ENCODE data around the gene EPB41L3.

The EPB41L3 gene

DNA sequence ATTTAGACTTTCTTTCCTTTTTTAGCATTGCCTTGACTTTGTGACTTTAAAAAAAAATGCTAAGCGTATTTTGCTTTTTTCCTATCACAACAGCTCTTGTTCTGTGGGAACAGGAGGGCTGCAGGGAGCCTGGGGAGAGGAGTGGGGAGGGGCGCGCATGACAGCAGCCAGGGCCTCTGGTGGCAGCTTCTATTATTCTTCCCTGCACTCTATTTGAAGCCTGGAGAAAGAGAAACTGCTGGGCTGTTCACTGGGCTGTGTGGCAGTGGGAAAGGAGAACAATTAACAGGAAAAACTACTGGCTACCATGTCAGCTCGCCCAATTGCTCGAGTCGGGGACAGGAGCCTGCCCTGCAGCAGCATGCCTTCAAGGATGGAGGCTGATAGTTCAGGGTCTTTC lies 129.3 kb downstream of the EPB41L3 start:
- DNase-seq, result peak in 7 of 14 donors; percentile 27 to 59 (median 40)

DNA sequence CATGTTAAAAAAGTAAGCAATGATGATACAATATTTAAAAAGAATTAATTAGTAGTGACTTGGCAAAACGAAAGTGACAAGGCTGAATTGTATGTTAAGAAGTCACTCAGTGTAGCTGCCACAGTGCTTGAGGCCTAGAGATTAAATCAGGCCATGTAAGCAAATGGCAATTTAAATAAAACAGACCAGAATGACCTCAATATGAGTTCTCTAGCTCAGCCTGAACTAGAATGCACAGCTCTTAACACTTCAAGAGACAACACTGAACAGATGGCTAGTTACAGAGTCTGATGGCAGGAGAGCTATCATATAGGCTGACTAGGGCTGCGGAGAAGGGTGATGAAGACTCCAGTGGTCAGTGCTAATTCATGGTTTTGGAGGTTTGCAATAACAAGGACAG lies 130.3 kb downstream of the EPB41L3 start:
- DNase-seq, result peak in 2 of 14 donors; percentile 11 to 69

DNA sequence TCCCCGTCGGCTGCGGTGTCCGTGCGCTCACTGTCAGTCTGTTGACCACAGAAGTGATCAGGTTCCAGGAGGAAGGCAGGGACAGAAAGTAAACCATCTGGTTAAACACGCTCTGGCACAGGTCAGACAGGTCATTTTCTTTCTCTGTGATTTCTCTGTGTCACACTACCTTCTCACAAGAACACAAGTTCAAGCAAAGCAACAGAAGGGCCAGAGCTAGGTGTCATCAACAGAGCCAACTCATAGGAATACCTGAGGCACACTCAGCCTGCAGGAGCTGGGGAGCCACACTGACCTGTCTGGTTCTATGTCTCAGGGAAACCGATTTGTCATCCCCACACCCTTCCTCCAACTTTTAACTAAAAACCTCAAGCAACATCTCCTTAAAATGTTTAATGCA lies 133.2 kb downstream of the EPB41L3 start:
- DNase-seq, result no peak

DNA sequence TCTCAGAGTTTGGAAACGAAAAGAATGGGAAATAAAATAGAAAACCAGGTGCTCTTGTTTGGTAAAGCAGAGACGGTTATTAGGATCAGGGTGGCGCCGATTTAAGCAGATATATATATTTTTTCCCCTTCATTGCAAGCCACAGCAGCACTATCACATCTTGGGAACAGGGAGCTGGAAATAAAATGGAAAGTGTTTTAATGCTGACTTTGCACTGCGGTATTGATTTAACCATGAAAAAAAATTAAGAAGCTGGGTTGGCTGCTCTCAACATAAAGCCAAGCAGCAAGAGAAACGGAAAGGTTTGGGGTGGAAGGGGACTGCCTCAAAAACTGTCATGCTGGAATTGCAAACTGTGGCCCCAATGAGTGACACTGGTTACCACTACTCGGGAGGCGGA lies 145.5 kb downstream of the EPB41L3 start:
- DNase-seq, result no peak

DNA sequence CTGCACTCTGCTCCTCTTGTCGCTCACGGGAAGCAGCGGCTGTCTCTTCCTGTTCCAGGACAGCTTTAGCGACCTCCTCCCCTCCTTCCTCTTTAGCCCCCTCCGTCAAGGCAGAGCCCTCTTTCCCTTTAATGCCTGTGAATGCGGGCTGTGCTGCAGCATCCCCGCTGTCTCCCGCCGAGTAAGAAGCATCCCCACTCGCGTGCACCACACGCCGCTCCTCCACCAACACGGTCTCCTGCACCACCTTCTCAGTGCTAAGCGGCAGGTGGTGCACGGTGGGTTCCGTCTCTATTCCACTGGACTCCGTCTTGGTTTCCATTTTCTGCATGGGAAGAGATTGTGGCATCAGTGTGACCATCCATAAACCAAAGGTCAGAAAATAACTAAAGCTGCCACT lies 146.7 kb downstream of the EPB41L3 start:
- DNase-seq, result no peak

DNA sequence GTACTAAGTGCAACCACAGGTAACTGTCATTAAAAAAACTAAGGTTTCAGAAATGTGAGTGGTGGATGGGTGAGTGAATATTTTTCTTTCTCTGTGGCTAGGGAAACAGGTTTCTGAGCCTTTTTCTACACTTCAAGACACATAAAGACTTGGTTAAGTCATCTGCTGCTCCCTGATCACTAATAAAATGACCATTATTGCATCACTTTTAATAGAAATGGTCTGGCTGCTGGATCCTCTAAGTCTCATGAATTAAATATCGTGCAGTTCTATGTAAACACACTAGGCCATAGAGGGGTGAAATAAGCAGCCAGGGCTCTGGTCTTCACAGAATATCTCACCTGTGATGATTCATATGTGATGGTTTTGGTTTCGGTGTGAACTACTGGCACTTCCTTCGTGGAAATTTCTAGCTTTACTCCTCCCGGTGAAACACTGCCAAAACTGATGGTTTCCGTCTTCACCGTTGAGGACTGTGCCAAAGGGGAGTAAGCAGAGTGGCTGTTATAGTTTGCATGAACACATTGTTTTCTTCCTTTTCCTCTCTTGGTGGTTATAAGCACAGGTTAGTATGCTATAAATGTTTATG lies 147.8 kb downstream of the EPB41L3 start:
- DNase-seq, result no peak

DNA sequence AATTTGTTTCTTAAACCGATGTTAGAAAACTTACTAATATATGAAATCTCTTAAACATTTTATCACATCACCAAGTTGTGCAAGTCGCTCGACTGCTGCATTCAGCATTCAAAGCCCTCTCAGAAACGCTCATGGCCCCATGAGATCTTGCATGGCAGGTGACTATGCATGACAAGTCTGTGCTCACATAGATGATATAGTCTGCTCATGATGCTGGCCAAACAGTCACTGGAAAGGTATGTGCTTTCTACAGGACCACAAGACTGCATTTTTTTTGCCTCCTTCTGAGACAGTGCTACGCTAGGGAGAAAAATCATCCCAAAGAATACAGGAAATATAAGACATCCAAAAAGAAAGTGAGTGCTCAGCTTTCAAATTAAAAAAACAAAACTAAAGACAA lies 150.0 kb downstream of the EPB41L3 start:
- no peak for DNase-seq

DNA sequence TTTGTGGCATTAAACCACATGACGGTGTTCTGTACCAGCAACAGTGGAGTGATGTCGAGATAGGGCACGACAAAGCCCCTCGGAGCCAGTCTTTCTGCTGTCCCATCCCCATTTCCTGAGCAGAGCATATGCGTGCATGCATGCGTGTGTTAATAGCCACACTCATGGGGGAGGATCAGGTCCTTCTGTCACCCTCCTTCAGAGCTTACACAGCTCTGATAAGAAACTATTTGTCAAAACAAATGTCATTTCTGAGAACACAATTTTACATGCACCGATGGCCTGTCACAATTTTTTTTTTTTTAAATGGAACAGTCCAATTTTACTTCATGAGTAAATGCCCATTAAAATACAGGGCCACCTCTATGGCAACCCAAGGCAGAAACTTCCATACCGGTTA lies 152.4 kb downstream of the EPB41L3 start:
- no peak for DNase-seq

DNA sequence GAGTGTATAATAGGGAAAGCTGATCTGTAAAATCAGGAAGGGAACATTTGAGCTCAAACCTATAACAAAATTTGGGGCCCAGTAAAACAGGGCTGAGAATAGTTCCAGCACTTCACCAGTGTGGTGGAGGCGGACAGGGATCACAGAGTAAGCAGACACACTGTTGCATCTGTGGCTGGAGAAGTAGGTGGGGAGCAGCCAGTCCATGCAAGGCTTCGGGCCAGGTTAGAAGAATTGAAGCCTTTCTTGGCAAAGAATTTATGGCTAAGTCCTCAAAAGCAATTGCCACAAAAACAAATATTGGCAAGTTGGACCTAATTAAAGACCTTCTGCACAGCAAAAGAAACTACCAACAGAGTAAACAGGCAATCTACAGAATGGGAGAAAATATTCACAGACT lies 154.4 kb downstream of the EPB41L3 start:
- DNase-seq, result no peak

DNA sequence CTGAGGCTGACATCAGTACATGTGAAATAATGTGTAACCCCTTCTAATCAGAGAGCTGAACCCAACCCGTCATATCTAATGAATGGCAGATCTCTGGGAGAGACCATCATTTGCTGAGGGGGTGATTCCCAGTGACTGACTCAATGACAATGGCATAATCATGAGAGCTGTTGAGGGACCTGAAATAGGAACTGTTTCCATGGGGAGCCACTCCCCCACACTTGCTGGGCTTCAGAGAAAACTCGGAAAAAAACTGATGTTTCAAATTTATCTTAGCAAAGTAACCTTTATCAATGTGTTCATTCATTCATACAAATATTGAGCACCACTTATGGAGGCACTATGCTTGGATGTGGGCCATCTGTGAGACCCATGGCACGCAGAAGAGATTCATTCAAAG lies 154.9 kb downstream of the EPB41L3 start:
- DNase-seq, result no peak

DNA sequence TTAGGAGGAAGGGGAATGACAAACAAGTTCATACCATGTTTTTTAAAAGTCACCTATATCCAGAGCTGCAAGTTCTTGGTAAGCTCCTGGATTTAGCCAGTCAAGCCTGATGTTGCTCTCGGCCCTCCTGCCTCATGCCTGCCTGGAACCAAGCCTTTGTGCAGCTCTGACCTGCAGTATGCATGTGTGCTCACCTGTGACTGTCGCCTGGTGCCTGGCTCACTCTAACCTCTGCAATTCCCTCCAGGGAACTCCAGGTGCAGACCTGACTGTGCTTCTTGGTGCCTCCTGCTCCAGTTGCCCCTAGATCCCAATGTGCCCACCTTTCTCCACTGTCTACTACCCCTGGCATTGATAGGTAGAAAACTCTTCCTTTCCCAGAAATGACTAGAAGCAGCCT lies 163.2 kb downstream of the EPB41L3 start:
- DNase-seq, result no peak

DNA sequence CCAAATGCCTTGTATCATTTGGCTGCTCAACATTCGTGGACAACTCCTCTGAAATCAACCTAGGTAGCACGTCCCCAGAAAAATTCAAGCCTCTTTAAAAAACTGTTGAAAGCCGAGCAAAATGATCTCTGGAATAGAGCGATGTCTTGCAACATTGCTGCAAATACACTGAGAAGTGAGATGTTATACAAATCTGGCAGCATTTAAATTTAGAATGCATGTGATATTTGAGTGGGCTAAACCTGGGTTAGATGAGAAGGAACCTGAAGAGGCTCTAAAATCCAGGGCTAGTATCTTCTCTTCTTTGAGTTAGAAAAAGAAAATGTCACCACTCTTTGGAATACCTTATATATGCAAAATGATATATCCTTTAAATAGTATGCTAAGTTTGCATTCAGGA lies 166.8 kb downstream of the EPB41L3 start:
- no peak for DNase-seq

DNA sequence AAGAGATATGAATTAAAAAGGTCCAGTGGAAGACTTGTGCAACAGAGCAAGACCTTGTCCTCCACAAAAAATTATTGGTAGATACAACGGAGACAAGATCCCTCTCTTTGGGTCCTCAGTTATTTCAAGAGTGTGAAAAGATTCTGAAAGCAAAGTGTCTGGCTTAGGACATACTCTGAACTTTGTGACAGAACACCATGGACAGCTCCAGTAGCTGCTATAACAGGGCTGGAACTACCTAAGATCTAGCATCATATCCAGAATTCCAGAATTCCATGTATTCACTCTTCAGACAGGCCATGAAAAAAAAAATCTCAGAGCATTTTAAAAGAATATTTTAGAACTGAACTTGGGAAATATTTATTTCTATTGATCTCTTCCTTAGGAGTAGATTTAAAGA lies 173.5 kb downstream of the EPB41L3 start:
- DNase-seq, result no peak

DNA sequence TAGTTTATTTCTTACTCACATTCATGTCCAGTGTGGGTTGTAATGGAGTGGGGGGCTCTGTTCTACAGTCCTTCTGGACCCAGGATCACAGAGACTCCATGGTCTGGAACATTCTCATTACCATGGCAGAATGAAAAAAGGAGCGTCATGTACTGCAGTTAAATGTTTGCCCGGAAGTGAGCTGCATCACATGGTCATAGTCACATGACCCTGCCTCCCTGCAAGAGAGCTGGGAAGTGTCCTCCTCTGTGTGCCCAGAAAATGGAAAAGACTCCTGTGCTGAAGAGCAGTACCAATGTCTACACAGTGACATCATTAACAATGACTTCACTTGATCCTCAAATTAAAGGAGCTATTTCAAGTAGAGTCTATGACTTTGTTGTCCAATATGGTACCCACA lies 174.3 kb downstream of the EPB41L3 start:
- no peak for DNase-seq

DNA sequence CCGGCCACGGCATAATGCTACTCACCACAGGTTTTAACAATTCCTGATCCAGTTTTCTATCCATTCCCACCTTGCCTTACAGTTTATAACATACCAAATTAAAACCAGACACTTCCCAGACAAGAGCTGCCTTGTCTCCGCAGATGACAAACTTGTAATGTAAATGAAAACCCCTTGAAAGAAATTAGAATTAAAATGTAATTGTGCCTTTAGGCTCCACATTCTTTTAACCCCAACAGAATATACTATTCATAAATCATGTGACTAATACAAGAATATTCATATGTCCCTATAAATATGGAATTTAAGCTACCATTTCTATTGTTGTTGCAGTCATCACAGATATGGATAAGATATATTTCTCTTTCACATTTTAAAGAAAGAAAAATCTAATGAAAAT lies 178.4 kb downstream of the EPB41L3 start:
- DNase-seq, result no peak

DNA sequence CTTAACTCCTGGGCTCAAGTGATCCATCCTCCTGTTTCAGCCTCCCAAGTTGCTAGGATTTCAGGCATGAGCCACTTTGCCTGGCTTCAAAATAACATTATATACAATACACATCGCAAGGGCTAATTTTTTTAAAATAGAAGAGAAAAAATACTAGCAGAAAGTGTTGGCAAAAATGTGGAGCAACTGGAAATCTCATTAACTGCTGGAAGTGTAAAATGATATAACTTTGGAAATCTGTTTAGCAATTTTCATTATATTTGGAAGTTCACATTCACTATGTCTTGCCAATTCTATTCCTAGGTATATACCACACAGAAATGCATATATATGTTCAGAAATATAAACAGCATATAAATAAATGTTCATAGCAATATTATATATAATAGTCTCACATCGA lies 193.2 kb downstream of the EPB41L3 start:
- no peak for DNase-seq
